DND-41 (cell line): Measurements from ENCODE around the gene NTN1.

Source experiments
- ATAC-seq: fragments of 200-7000 bp; cut with Tn5 transposase; 3 replicates; pipeline ENCODE4 v1.9.1; 2021; ENCODE audit warnings: low read depth; ENCODE audit not compliant: insufficient read depth
- DNase-seq: peaks from one replicate; pipeline ENCODE4 v3.0.0-alpha.2; 2020
- H2AFZ ChIP-seq: 2 replicates; pipeline ENCODE4 v1.6.0; 2012; ENCODE audit warnings: low read depth, low read length
- H3K27ac ChIP-seq: 2 replicates; pipeline ENCODE4 v1.5.1; 2012; ENCODE audit warnings: low read length, inconsistent platforms
- H3K27me3 ChIP-seq: fragments of 200-600 bp; sonication (generic); 2 replicates; pipeline ENCODE4 v1.6.0; 2012; ENCODE audit warnings: low read length, mild to moderate bottlenecking, inconsistent platforms; ENCODE audit not compliant: insufficient read depth, poor library complexity
- H3K36me3 ChIP-seq: 2 replicates; pipeline ENCODE4 v1.5.1; 2012; ENCODE audit warnings: low read length, inconsistent platforms; ENCODE audit not compliant: insufficient read depth
- H3K4me1 ChIP-seq: 2 replicates; pipeline ENCODE4 v1.5.1; 2012; ENCODE audit warnings: mild to moderate bottlenecking, low read length; ENCODE audit not compliant: insufficient read depth
- H3K4me2 ChIP-seq: 2 replicates; pipeline ENCODE4 v1.6.0; 2012; ENCODE audit warnings: mild to moderate bottlenecking, moderate library complexity, low read length, inconsistent platforms; ENCODE audit not compliant: insufficient read depth
- H3K4me3 ChIP-seq, 2 experiments: fragments of 200-600 bp in 1 of 2; shearing (Covaris generic) in 1 of 2; 2 replicates each; pipeline ENCODE4 v1.5.1; 2012 to 2016; ENCODE audit warnings: inconsistent platforms in 2 of 2, low read length in 2 of 2, mild to moderate bottlenecking in 2 of 2, low read depth in 1 of 2, moderate library complexity in 1 of 2
- H3K79me2 ChIP-seq: 2 replicates; pipeline ENCODE4 v1.6.0; 2012; ENCODE audit warnings: low read length, inconsistent platforms; ENCODE audit not compliant: insufficient read depth
- H3K9ac ChIP-seq: 2 replicates; pipeline ENCODE4 v1.6.0; 2012; ENCODE audit warnings: low read depth, mild to moderate bottlenecking, inconsistent platforms, low read length, moderate library complexity
- H3K9me3 ChIP-seq: 2 replicates; pipeline ENCODE4 v1.5.1; 2012; ENCODE audit warnings: low read length, moderate library complexity, mild to moderate bottlenecking, inconsistent platforms; ENCODE audit not compliant: insufficient read depth, severe bottlenecking
- H4K20me1 ChIP-seq: 2 replicates; pipeline ENCODE4 v1.6.0; 2012; ENCODE audit warnings: low read length; ENCODE audit not compliant: insufficient read depth
- EZH2 ChIP-seq: IDR thresholded peaks from 3 replicates; pipeline ENCODE4 v1.6.1; 2012; ENCODE audit warnings: borderline replicate concordance, low read depth, mild to moderate bottlenecking, moderate library complexity, low read length, inconsistent platforms; ENCODE audit not compliant: severe bottlenecking
- TF ChIP-seq, protein P1 (sequence below): IDR thresholded peaks from 2 replicates; pipeline ENCODE4 v1.5.1; 2012; ENCODE audit warnings: borderline replicate concordance, low read length, moderate library complexity, mild to moderate bottlenecking; ENCODE audit not compliant: poor library complexity, severe bottlenecking; ENCODE audit errors: extremely low read depth

NTN1 gene

GRCh38 chr17:9116311-9116835 is 95.1 kb downstream of the NTN1 start:
- DNase-seq (no peak), ATAC-seq (no peak)
- H3K36me3 ChIP-seq = no peaks in the 10 kb centered on the region
- no peak overlapping the region for H3K27ac ChIP-seq
- H3K79me2 ChIP-seq = no peaks in the 10 kb centered on the region
- H3K4me3 ChIP-seq = no peak overlapping the region
- no peak for TF ChIP-seq EZH2
- TF ChIP-seq, protein P1, sequence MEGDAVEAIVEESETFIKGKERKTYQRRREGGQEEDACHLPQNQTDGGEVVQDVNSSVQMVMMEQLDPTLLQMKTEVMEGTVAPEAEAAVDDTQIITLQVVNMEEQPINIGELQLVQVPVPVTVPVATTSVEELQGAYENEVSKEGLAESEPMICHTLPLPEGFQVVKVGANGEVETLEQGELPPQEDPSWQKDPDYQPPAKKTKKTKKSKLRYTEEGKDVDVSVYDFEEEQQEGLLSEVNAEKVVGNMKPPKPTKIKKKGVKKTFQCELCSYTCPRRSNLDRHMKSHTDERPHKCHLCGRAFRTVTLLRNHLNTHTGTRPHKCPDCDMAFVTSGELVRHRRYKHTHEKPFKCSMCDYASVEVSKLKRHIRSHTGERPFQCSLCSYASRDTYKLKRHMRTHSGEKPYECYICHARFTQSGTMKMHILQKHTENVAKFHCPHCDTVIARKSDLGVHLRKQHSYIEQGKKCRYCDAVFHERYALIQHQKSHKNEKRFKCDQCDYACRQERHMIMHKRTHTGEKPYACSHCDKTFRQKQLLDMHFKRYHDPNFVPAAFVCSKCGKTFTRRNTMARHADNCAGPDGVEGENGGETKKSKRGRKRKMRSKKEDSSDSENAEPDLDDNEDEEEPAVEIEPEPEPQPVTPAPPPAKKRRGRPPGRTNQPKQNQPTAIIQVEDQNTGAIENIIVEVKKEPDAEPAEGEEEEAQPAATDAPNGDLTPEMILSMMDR = no peak
- H3K27me3 ChIP-seq = no peaks in the 10 kb centered on the region
- no peaks in the 10 kb centered on the region for H3K9me3 ChIP-seq
- no peaks in the 10 kb centered on the region for H4K20me1 ChIP-seq
- no peak overlapping the region for H3K4me2 ChIP-seq
- H2AFZ ChIP-seq = no peak overlapping the region
- no peak overlapping the region for H3K9ac ChIP-seq
- H3K4me1 ChIP-seq = no peaks in the 10 kb centered on the region

DNA sequence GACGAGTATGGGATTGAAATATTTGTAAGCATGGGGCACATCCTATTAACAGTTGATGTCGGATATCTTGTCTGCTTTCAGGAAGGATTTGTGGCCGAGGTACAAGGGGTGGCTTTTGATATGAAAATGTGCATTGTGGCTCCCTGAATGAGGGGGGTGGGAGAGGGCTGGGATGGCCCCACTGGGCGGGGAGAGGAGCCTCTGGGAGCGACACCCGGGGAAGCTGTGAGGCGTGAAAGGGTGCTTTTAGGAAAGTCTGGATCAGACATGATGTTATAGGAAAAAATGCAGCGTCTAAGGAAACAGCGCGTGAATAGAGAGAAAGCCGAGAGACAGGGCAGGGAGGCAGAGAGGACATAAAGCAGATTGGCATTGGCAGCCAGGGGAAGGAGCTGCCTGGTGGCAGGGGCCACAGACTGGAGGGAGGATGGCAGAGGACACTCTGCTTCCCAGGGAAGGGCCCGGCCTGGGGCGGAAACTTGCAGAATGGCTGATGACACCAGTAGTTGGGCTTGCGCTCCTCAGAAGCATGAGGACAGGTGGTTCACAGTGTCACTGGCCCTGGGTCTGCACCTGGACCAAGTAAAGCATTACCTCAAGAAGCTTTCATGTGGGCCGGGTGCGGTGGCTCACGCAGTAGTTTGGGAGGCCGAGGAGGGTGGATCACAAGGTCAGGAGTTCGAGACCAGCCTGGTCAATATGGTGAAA is 95.7 kb downstream of the NTN1 start:
- ATAC-seq = no peak
- H3K9me3 ChIP-seq = no peaks in the 10 kb centered on the region
- no peaks in the 10 kb centered on the region for H3K4me1 ChIP-seq
- TF ChIP-seq EZH2 = no peak
- TF ChIP-seq, protein P1 = no peak
- no peak overlapping the region for H3K4me3 ChIP-seq
- no peak overlapping the region for H2AFZ ChIP-seq
- H3K9ac ChIP-seq = no peak overlapping the region
- H4K20me1 ChIP-seq = no peaks in the 10 kb centered on the region
- no peaks in the 10 kb centered on the region for H3K27me3 ChIP-seq
- DNase-seq = no peak
- H3K36me3 ChIP-seq = no peaks in the 10 kb centered on the region
- no peak overlapping the region for H3K27ac ChIP-seq
- H3K4me2 ChIP-seq = no peak overlapping the region
- H3K79me2 ChIP-seq = no peaks in the 10 kb centered on the region

DNA sequence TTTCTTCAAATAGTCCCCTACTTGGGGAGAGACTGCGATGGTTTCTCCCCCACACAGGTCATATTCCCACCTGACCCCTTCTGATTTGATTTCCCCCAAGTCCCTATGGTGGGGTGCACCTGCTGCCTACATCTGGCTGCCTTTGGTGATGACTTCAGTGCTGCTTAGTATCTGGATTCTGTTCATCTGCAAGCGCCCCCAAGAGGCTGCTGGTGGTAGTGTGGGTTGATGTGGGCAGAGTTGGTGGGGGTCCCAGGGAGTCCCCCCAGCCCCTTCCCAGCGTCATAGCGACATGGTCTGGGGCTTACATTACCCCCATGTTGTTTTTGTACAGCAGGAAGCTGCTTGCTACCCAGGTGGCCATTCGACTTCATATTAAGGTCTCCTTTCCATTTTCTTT is 99.2 kb downstream of the NTN1 start:
- H2AFZ ChIP-seq = no peak overlapping the region
- TF ChIP-seq EZH2 = no peak
- TF ChIP-seq, protein P1 = peak; percentile 40

More for the DNA sequence above, 99.2 kb downstream of the NTN1 start:
- Histone ChIP-seq H4K20me1 (no peaks in the 10 kb centered on the region), H3K9me3 (no peaks in the 10 kb centered on the region), H3K36me3 (no peaks in the 10 kb centered on the region), H3K27me3 (no peaks in the 10 kb centered on the region), H3K27ac (no peak overlapping the region), H3K9ac (no peak overlapping the region), H3K79me2 (no peaks in the 10 kb centered on the region), H3K4me2 (no peak overlapping the region), H3K4me3 (no peak overlapping the region), H3K4me1 (no peaks in the 10 kb centered on the region)
- DNase-seq (peak; percentile 11), ATAC-seq (no peak)
